ENCODE results near the gene IL21R.

The IL21R gene

GRCh38 chr16:27468941-27469531 is 67.1 kb downstream of the IL21R start:
- no peak for DNase-seq

DNA sequence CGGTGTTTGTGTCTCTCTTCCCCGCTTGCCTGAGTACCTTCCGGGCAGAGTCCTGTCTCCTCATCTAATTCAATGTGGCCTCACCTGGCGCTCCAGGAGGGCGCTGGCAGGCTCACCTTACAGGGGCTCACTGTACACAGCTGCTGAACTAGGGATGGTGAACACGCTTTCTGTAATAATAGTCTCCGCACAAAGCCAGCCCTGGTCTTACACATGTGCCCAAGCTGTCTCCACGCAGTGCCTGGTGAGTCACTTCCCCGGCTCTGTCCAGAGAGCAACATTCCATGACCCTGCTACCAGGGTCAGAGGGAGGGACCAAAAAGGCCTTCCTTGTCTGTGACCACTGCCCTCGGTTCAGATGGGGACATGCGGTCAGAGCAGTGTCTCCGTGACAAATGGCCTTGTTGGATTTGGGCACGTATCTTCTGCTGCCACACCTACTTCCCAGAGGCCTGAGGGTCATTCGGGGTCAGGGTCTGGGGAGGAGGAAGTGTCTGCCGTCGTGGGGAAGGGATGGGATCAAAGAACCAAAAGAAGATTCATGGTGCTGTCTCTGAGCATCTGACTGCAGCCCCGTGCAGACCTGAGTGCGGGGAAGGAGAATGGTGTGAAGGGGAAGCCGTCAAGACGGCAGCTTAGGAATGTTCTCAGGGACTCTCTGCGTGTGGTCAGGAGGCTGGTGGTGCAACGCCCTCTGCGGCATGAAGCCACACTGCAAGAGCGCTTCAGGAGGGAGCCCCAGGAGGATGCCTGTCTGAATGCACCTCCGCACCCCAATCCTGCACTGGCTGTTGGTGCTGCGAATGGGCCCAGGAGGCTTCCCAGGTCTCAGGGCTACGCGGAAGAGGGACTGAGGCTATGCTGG is 68.8 kb downstream of the IL21R start:
- no peak for DNase-seq

GRCh38 chr16:27471661-27472060 is 69.7 kb downstream of the IL21R start:
- DNase-seq, result no peak

- DNase-seq, result no peak
Measured at GRCh38 chr16:27472091-27473020, 70.4 kb downstream of the IL21R start.

GRCh38 chr16:27473101-27473900 is 71.3 kb downstream of the IL21R start:
- DNase-seq, result no peak

DNA sequence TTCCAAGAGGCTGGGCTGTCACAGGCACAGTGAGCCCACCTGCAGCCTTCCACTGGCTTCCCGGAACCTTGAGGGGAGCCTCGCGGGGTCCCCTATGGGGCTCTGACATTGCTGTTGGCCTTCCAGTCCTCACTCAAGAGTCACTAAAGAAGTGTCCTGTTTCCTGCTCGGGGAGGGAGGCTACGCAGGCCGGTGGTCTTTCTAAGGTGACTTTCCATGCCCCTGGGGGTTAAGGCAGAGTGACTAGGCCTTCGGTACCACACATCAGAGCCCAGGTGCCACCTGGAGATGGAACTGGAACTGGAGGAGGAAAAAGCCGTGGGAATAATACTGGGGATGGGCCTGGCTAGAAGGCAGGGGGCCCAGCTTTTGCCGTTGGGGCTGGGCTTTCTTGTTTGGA is 72.1 kb downstream of the IL21R start:
- DNase-seq, result no peak

GRCh38 chr16:27474921-27475320 is 72.9 kb downstream of the IL21R start:
- no peak for DNase-seq

DNA sequence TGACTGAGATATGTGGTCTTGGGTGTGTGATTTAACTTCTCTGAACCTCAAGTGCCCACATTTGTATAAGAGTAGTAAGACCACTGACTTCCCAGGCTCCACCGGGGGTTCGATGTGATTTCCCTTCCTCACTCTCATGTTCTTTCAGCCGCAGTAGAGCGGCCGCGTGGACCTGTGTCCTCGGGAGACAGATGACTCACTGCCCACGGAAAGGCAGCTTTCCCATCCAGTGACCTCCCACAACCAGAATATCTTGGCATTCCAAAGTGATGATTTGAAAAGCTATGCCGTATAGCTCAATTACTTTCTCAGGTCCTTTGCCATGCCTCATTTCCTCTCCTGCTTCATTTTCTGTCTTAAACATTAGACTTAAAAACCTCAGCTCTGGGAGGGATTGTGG is 73.6 kb downstream of the IL21R start:
- no peak for DNase-seq

- DNase-seq, result no peak
Measured at GRCh38 chr16:27476240-27476639, 74.3 kb downstream of the IL21R start.

DNA sequence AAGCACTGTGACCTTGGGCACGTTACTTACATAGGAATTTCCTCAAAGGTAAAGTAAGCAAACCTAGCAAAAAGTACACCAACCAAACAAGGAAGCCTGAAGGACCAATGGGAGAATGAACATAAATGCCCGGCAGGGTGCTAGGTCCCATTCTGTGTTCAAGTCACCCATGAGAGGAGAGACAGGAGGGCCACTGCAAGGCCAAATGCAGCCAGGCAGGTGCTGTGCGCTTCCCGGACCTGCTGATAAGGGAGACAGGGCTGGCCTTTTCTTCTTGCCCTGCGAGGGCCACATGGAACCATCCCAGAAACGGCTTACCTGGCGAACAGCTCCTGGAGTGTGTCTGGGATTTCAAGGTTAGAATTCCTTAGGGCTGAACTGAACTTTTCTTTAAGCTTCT is 78.8 kb downstream of the IL21R start:
- DNase-seq, result no peak

- DNase-seq, result no peak
Measured at GRCh38 chr16:27481282-27481934, 79.4 kb downstream of the IL21R start.

GRCh38 chr16:27482397-27483087 is 80.6 kb downstream of the IL21R start:
- DNase-seq, result no peak

DNA sequence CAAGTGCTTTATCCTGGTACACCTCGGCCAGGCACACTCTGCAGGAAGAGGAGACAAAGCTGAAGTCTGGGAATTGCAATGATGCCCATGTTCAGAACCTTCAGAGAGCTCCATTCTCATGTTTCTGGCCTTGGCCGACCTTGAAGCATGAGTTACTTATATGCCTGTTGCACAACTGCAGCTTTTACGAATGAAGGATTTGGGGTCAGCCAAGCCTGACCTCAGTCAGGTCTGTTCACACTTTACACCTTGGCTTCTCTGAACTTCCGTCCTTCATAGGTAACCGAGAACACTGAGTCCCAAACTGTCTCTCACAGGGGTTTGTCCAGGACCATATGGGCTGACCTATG is 81.1 kb downstream of the IL21R start:
- no peak for DNase-seq

GRCh38 chr16:27483624-27484023 is 81.7 kb downstream of the IL21R start:
- no peak for DNase-seq

- no peak for DNase-seq
Measured at GRCh38 chr16:27485126-27485525, 83.2 kb downstream of the IL21R start.

GRCh38 chr16:27485811-27486210 is 83.8 kb downstream of the IL21R start:
- DNase-seq, result no peak

GRCh38 chr16:27486344-27486743 is 84.4 kb downstream of the IL21R start:
- DNase-seq, result no peak

DNA sequence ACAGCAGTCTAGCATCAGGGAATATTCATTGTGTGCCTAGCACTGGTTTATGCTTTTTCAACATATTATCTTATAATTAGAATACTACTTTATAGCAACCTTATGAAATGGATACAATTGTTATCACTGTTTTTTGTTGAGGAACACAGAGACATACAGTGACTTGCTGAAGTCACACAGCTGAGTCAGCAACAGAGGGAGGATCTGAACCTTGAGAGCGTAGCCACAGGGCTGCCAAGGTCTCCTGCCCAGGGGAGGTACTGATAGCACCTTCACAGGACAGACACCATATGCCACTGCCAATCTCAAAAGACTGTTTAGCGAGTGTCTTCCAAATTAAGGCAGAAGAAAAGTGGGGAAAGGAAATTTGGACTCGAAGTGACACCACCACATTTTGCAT is 84.8 kb downstream of the IL21R start:
- no peak for DNase-seq

- DNase-seq, result no peak
Measured at GRCh38 chr16:27489421-27489820, 87.4 kb downstream of the IL21R start.

GRCh38 chr16:27489906-27490305 is 87.9 kb downstream of the IL21R start:
- DNase-seq, result no peak

- DNase-seq, result no peak
Measured at GRCh38 chr16:27491894-27492587, 90.1 kb downstream of the IL21R start.

Data from GF-D8 (cell line).